HepG2 (cell line): ENCODE measurements around the gene SMNDC1. TPM values are rescaled to one million over a fixed set of nuclear protein-coding genes. Genes with fewer than 3 reads are reported as not detected.
A peak's percentile ranks its signal among the peaks of the same experiment; 100 is the strongest.

Experiments
- ATAC-seq: fragments of 200-7000 bp; cut with Tn5 transposase; 3 replicates; pipeline ENCODE4 v1.9.1; 2020; ENCODE audit warnings: mild to moderate bottlenecking, moderate library complexity
- BruUV-seq: library from RNA; stranded (reverse); fragments of 400-500 nt; replicated peaks from 2 replicates; lab custom pipeline; 2021; lab: Mats Ljungman, UMichigan
- CTCF ChIA-PET: fragments of 300-600 bp; formaldehyde crosslinking; extraction: SDS; loops from one replicate; lab custom pipeline; 2021; ENCODE audit warnings: low total read pairs, inconsistent platforms, low intra/inter-chr PET ratio; lab: Yijun Ruan, JAX
- POLR2A ChIA-PET: fragments of 350-600 bp; sonication (Branson Sonifier 250); formaldehyde crosslinking; loops from one replicate; lab custom pipeline; 2020; ENCODE audit warnings: antibody characterized with exemption, inconsistent platforms; lab: Yijun Ruan, JAX
- DNase-seq: peaks from one replicate; pipeline ENCODE4 v3.0.0-alpha.2; 2015; ENCODE audit warnings: low spot score
- FAIRE-seq: peaks from 3 replicates; lab custom pipeline; 2011; peaks lifted over from hg19 to GRCh38; lab: Jason Lieb, UNC
- H2AFZ ChIP-seq: one replicate; pipeline ENCODE4 v1.6.1; 2011; ENCODE audit warnings: low read length, inconsistent platforms
- H3K27ac ChIP-seq: fragments of 300-600 bp; 3 replicates; pipeline ENCODE4 v1.8.0; 2011; ENCODE audit warnings: mixed run types, mild to moderate bottlenecking, mixed read lengths, low read length, inconsistent platforms; ENCODE audit not compliant: insufficient read depth; ENCODE audit errors: extremely low read length
- H3K27me3 ChIP-seq, 2 experiments: fragments of 200-600 bp in 1 of 2; 2 replicates in 1 of 2; 3 replicates in 1 of 2; pipeline versions ENCODE4 v1.6.0 to v1.8.0; 2011; ENCODE audit warnings: low read length in 2 of 2, mild to moderate bottlenecking in 2 of 2, moderate library complexity in 2 of 2, inconsistent platforms in 1 of 2; ENCODE audit not compliant: insufficient read depth in 2 of 2, control insufficient read depth in 1 of 2
- H3K36me3 ChIP-seq, 2 experiments: fragments of 200-600 bp in 1 of 2; replicated peaks in 1 of 2; 2 replicates in 1 of 2; 3 replicates in 1 of 2; pipeline versions ENCODE4 v1.5.1 to v1.8.0; 2011; ENCODE audit warnings: low read length in 2 of 2, inconsistent platforms in 1 of 2; ENCODE audit not compliant: insufficient read depth in 2 of 2, control insufficient read depth in 1 of 2
- H3K4me1 ChIP-seq: 2 replicates; pipeline ENCODE4 v1.5.1; 2012; ENCODE audit warnings: low read length, inconsistent platforms; ENCODE audit not compliant: insufficient read depth
- H3K4me2 ChIP-seq: 2 replicates; pipeline ENCODE4 v1.6.0; 2011; ENCODE audit warnings: low read depth, low read length, inconsistent platforms
- H3K4me3 ChIP-seq, 3 experiments: fragments of 200-600 bp in 1 of 3; sonication (generic), shearing (Covaris generic) in 1 of 3; replicated peaks in 1 of 3; 2 replicates each; pipeline ENCODE4 v1.5.1; 2011 to 2016; ENCODE audit warnings: low read length in 3 of 3, inconsistent platforms in 2 of 3, low read depth in 2 of 3, mild to moderate bottlenecking in 2 of 3, control low read depth in 1 of 3, mixed read lengths in 1 of 3; ENCODE audit not compliant: insufficient read depth in 1 of 3
- H3K79me2 ChIP-seq: one replicate; pipeline ENCODE4 v1.6.1; 2011; ENCODE audit warnings: low read length, inconsistent platforms; ENCODE audit not compliant: insufficient read depth
- H3K9ac ChIP-seq: 2 replicates; pipeline ENCODE4 v1.6.0; 2011; ENCODE audit warnings: mild to moderate bottlenecking, low read depth, low read length, inconsistent platforms; ENCODE audit not compliant: insufficient read depth
- H3K9me3 ChIP-seq: 2 replicates; pipeline ENCODE4 v1.5.1; 2012; ENCODE audit warnings: mild to moderate bottlenecking, low read length
- H4K20me1 ChIP-seq: 2 replicates; pipeline ENCODE4 v1.6.0; 2011; ENCODE audit warnings: inconsistent platforms, mild to moderate bottlenecking, low read length, moderate library complexity; ENCODE audit not compliant: insufficient read depth
- ELF3 ChIP-seq: IDR thresholded peaks from 2 replicates; pipeline ENCODE4 v1.6.1; 2016; ENCODE audit warnings: missing genetic modification reagents, missing compliant biosample characterization
- EP300 ChIP-seq, 3 experiments: sonication (generic) in 1 of 3; formaldehyde crosslinking in 1 of 3; IDR thresholded peaks; 2 replicates each; pipeline versions ENCODE4 v1.5.1 to v1.6.1; 2011 to 2020; ENCODE audit warnings: low read depth in 2 of 3, low read length in 2 of 3, borderline replicate concordance in 1 of 3, improper control_type of control experiment in 1 of 3, mild to moderate bottlenecking in 1 of 3, missing genetic modification reagents in 1 of 3, moderate library complexity in 1 of 3
- KAT2B ChIP-seq: fragments of 150-350 bp; IDR thresholded peaks from 2 replicates; pipeline ENCODE4 v1.6.1; 2014; ENCODE audit warnings: low read depth, low read length, borderline replicate concordance
- MED13 ChIP-seq: sonication (generic); formaldehyde crosslinking; IDR thresholded peaks from 2 replicates; pipeline ENCODE4 v1.5.0; 2020; ENCODE audit warnings: missing genetic modification reagents
- NFRKB ChIP-seq: fragments of 450-650 bp; IDR thresholded peaks from 2 replicates; pipeline ENCODE4 v1.6.1; 2017
- RBM39 ChIP-seq: fragments of 200-400 bp; formaldehyde crosslinking; IDR thresholded peaks from one replicate; pipeline ENCODE4 v1.6.1; 2018; ENCODE audit warnings: antibody characterized with exemption, mild to moderate bottlenecking, low read depth, low read length; ENCODE audit not compliant: poor library complexity, severe bottlenecking
- REST ChIP-seq, 2 experiments: IDR thresholded peaks; 2 replicates each; pipeline ENCODE4 v1.6.1; 2011 to 2012; ENCODE audit warnings: low read length in 2 of 2, borderline replicate concordance in 1 of 2, low read depth in 1 of 2, mild to moderate bottlenecking in 1 of 2, moderate library complexity in 1 of 2
- SMC3 ChIP-seq: IDR thresholded peaks from 2 replicates; pipeline ENCODE4 v1.6.1; 2011; ENCODE audit warnings: low read length, improper control_type of control experiment
- SP5 ChIP-seq: IDR thresholded peaks from 2 replicates; pipeline ENCODE4 v1.6.1; 2016; ENCODE audit warnings: low read depth, borderline replicate concordance
- TAF1 ChIP-seq: sonication (generic); formaldehyde crosslinking; IDR thresholded peaks from 2 replicates; pipeline ENCODE4 v1.4.0; 2020; ENCODE audit warnings: missing genetic modification reagents
- TERF1 ChIP-seq: sonication (generic); formaldehyde crosslinking; IDR thresholded peaks from 2 replicates; pipeline ENCODE4 v1.8.0; 2022; ENCODE audit warnings: mild to moderate bottlenecking, missing genetic modification reagents, moderate library complexity
- TOE1 ChIP-seq: sonication (generic); formaldehyde crosslinking; IDR thresholded peaks from 2 replicates; pipeline ENCODE4 v1.4.0; 2020; ENCODE audit warnings: mild to moderate bottlenecking, missing genetic modification reagents
- ZNF12 ChIP-seq: sonication (generic); formaldehyde crosslinking; IDR thresholded peaks from 2 replicates; pipeline ENCODE4 v1.5.0; 2020; ENCODE audit warnings: missing genetic modification reagents
- ZNF83 ChIP-seq: sonication (generic); formaldehyde crosslinking; IDR thresholded peaks from 2 replicates; pipeline ENCODE4 v1.4.0; 2020; ENCODE audit warnings: missing genetic modification reagents, mild to moderate bottlenecking, borderline replicate concordance
- ZSCAN5A ChIP-seq: sonication (generic); formaldehyde crosslinking; IDR thresholded peaks from 2 replicates; pipeline ENCODE4 v1.8.0; 2022; ENCODE audit warnings: mild to moderate bottlenecking, missing genetic modification reagents, borderline replicate concordance
- WGBS: methylation state at CpG from one replicate; pipeline ENCODE4 v1.1.6; 2017; ENCODE audit warnings: low lambda C conversion rate; 5-methylcytosine and 5-hydroxymethylcytosine counted together
- in situ Hi-C: cut with HindIII; loops from 2 replicates; pipeline ENCODE4 v1.10.0; 2017; ENCODE audit warnings: low pct_unique_long_range_greater_than_20kb; ENCODE audit not compliant: extremely low pct_ligation_motif_present
- intact Hi-C: fragments of 100-400 bp; cut with micrococcal nuclease; formaldehyde crosslinking; loops from one replicate; pipeline ENCODE4 v1.10.0; 2022; ENCODE audit not compliant: unreplicated experiment
- polyA plus RNA-seq, 8 experiments: library from polyadenylated mRNA; depleted of rRNA in 3 of 8; stranded (reverse) in 7 of 8; unstranded in 1 of 8; fragments of >200 nt; fragmentation: Illumina TruSeq in 4 of 8; extraction: Trizol in 4 of 8; gene quantifications; 2 replicates each; pipeline versions ENCODE4 v1.2.1 to v1.2.3, GENCODE V29; 2011 to 2016; ENCODE audit warnings: low read depth in 4 of 8, missing spikeins in 1 of 8, mixed read lengths in 1 of 8; ENCODE audit not compliant: insufficient read depth in 1 of 8
- total RNA-seq, 5 experiments: library from RNA; depleted of rRNA; stranded (reverse); fragments of >200 nt; fragmentation: Illumina TruSeq; extraction: Trizol; gene quantifications; 2 replicates each; pipeline ENCODE4 v1.2.3, GENCODE V29; 2016; ENCODE audit warnings: low read depth in 1 of 5

SMNDC1 gene
- total and polyA plus RNA-seq, 2 of the 13 experiments (the other 11 are each of a cell fraction or from before 2014, with no cell fraction given): 7.8 to 8.9 TPM

GRCh38 chr10:110269374-110270318 lies 35.1 kb downstream of the SMNDC1 start (continued):
- TF ChIP-seq REST (IDR thresholded peaks at IDR 0.05; ENCODE audit: borderline replicate concordance in 1 of 2, low read depth in 1 of 2, low read length in 2 of 2) (peak in 1 of 2 experiments; percentile 77; a peak in 2 of 4 replicates), ELF3 (CRISPR knock-in tag) (peak; percentile 42; the same call in 1 of the 2 replicates), TOE1 (CRISPR knock-in tag) (no peak), TAF1 (CRISPR knock-in tag) (no peak), RBM39 (no peak), NFRKB (no peak)

- H3K4me2 ChIP-seq: peak overlapping the region; percentile 63
- no peak for FAIRE-seq
- WGBS: 51% methylated on average over 2 of the region's 2 CpGs
- ChIA-PET CTCF (no interaction called here), POLR2A (interaction anchor here (1.0 to 1.1 kb wide), 2 partner anchors 42 to 58 kb away, joined by 3 read pairs; no protein-coding TSS in a partner anchor)
- BruUV-seq: no TSS peak
- peak overlapping the region in 2 of 3 experiments; percentile 43 to 53; a peak in 3 of 6 replicates for H3K4me3 ChIP-seq
- H3K27me3 ChIP-seq: no peaks in the 10 kb centered on the region; a peak in 1 of 5 replicates
- H3K9ac ChIP-seq: peak overlapping the region; percentile 20; the same call in 1 of the 2 replicates
- peaks cover 10% of the 10 kb centered on the region for H3K79me2 ChIP-seq
- no peak overlapping the region for H2AFZ ChIP-seq
- H3K4me1 ChIP-seq: peaks cover 45% of the 10 kb centered on the region
- intact Hi-C loops (no loop called here), in situ Hi-C loops (no loop called here)
- peak overlapping the region; percentile 59 for H3K27ac ChIP-seq
- no peak for DNase-seq
- no peak for ATAC-seq
- H3K36me3 ChIP-seq: no peaks in the 10 kb centered on the region
- H4K20me1 ChIP-seq: 0 out of 2 replicates have a peak, but pooled peaks cover 5% of the 10 kb centered on the region
- no peaks in the 10 kb centered on the region for H3K9me3 ChIP-seq
- no peak for TF ChIP-seq MED13 (CRISPR knock-in tag)
- no peak for TF ChIP-seq ZNF12
- TF ChIP-seq TERF1 (CRISPR knock-in tag): no peak
- TF ChIP-seq SP5: no peak
- no peak for TF ChIP-seq TOE1 (CRISPR knock-in tag)
- no peak for TF ChIP-seq SMC3
- TF ChIP-seq EP300 (IDR thresholded peaks at IDR 0.05; ENCODE audit: low read depth in 2 of 2, low read length in 2 of 2): no peak
- no peak for TF ChIP-seq EP300 (CRISPR knock-in tag; IDR thresholded peaks at IDR 0.05; ENCODE audit: borderline replicate concordance)
- no peak for TF ChIP-seq ZNF83 (CRISPR knock-in tag)
- TF ChIP-seq ZSCAN5A (CRISPR knock-in tag): no peak
- TF ChIP-seq KAT2B: no peak
Measured at GRCh38 chr10:110268971-110269370, 35.7 kb downstream of the SMNDC1 start.
